Measurements from ENCODE around the gene IGIP.

The IGIP gene

GRCh38 chr5:140114341-140115185, 11.2 kb upstream of the IGIP start:
- no peak for DNase-seq (ENCODE audit: low read depth)
- TF ChIP-seq CTCF (IDR thresholded peaks at IDR 0.05; ENCODE audit: control insufficient read depth, insufficient read depth, low read depth, low read length, missing control alignments) = no peak
- H3K4me3 ChIP-seq (ENCODE audit: control insufficient read depth, low read depth, low read length) = peak overlapping the region; percentile 50

DNA sequence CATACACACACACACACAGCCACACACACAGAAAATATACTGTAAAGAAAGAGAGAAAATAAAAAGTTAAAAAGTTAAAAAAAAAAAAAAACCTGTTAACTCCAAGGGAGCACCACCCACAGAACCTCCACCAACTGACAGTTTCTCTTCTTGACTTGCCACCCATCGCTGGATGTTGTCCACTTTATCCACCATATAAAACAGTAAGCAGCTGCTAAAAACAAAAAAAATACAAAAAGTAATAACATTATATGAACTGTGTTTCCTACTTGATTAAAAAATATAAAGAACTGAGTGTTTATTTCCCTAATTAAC, 10.6 kb upstream of the IGIP start:
- TF ChIP-seq CTCF (IDR thresholded peaks at IDR 0.05; ENCODE audit: control insufficient read depth, insufficient read depth, low read depth, low read length, missing control alignments) = no peak
- no peak for DNase-seq (ENCODE audit: low read depth)
- peak overlapping the region; percentile 50 for H3K4me3 ChIP-seq (ENCODE audit: control insufficient read depth, low read depth, low read length)

DNA sequence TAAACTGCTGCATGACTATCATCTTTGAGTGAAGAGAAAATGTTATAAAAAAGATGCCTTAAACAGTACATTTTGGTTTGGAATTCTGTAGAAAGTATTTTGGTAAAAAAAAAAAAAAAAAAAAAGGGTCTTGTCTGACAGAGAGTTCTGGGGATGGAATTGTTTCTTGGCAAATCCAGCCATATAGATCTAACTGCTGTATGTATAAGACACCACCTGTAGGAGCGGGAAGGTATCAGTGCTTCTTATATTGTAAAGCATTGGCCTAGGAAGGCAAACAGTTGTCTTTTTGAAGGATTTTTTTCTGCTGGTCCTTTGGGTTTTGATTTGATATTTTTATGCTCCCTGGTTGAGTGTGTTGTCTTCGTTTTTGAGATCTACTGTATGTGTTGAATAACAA, 9.0 kb upstream of the IGIP start:
- no peak for DNase-seq (ENCODE audit: low read depth)

DNA sequence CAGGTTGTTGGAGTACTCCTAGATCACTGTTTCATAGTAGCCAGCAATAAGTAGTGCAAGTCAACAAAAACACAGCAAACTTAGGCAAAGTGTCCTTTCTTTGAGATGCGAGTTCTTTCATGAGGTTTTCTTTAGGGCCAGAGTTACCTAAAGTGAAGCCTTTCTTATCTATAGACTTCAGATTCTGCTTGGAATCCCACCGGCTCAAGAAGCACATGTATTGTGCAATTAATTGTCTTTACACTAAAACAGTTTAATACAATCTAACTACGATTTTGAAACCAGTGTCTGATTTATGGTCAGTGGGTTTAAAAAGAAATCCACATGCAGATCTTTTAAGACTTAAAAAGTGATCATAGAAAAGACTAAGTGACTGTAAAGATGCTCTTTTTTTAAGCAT, 8.2 kb upstream of the IGIP start:
- TF ChIP-seq CTCF (IDR thresholded peaks at IDR 0.05; ENCODE audit: control insufficient read depth, insufficient read depth, low read depth, low read length, missing control alignments) = no peak
- DNase-seq (ENCODE audit: low read depth) = no peak
- H3K4me3 ChIP-seq (ENCODE audit: control insufficient read depth, low read depth, low read length) = no peak overlapping the region

More for the DNA sequence above, 9.0 kb upstream of the IGIP start:
- no peak overlapping the region for H3K4me3 ChIP-seq (ENCODE audit: control insufficient read depth, low read depth, low read length)
- TF ChIP-seq CTCF (IDR thresholded peaks at IDR 0.05; ENCODE audit: control insufficient read depth, insufficient read depth, low read depth, low read length, missing control alignments) = no peak

- TF ChIP-seq CTCF (IDR thresholded peaks at IDR 0.05; ENCODE audit: control insufficient read depth, insufficient read depth, low read depth, low read length, missing control alignments) = no peak
- H3K4me3 ChIP-seq (ENCODE audit: control insufficient read depth, low read depth, low read length) = no peak overlapping the region
- DNase-seq (ENCODE audit: low read depth) = no peak
Observed at GRCh38 chr5:140118302-140118936, 7.3 kb upstream of the IGIP start.

GRCh38 chr5:140126315-140127012, 727 bp downstream of the IGIP start:
- no peak for TF ChIP-seq CTCF (IDR thresholded peaks at IDR 0.05; ENCODE audit: control insufficient read depth, insufficient read depth, low read depth, low read length, missing control alignments)
- H3K4me3 ChIP-seq (ENCODE audit: control insufficient read depth, low read depth, low read length) = no peak overlapping the region
- DNase-seq (ENCODE audit: low read depth) = no peak

Data from AG09309 (cell line).